Stomach (tissue), 4 donors: ENCODE data around the gene ISG15.

Experiments
- CTCF ChIP-seq, 7 experiments: fragments of 450-650 bp in 4 of 7; fragments of 200-600 bp in 3 of 7; sonication (generic) in 3 of 7; IDR thresholded peaks; one replicate each; pipeline ENCODE4 v1.5.1; 2016 to 2019; ENCODE audit warnings: antibody characterized with exemption in 7 of 7, control low read depth in 2 of 7, mild to moderate bottlenecking in 1 of 7
- POLR2AphosphoS5 ChIP-seq, 3 donors: sonication (generic); formaldehyde crosslinking; IDR thresholded peaks; one replicate each; pipeline ENCODE4 v1.6.1; 2016; ENCODE audit warnings: antibody characterized with exemption in 3 of 3

GRCh38 chr1:1004780-1005697 lies 8.3 kb upstream of the ISG15 start:
- TF ChIP-seq CTCF (IDR thresholded peaks at IDR 0.05) (no peak), POLR2AphosphoS5 (IDR thresholded peaks at IDR 0.05) (peak in 1 of 3 donors; percentile 19)
